GM18858 (cell line): ENCODE data around the gene MAGEC3.

Experiments
- ATAC-seq: cut with Tn5 transposase; IDR thresholded peaks from one replicate; pipeline ENCODE4 v1.9.1; 2021; ENCODE audit not compliant: unreplicated experiment

The MAGEC3 gene

DNA sequence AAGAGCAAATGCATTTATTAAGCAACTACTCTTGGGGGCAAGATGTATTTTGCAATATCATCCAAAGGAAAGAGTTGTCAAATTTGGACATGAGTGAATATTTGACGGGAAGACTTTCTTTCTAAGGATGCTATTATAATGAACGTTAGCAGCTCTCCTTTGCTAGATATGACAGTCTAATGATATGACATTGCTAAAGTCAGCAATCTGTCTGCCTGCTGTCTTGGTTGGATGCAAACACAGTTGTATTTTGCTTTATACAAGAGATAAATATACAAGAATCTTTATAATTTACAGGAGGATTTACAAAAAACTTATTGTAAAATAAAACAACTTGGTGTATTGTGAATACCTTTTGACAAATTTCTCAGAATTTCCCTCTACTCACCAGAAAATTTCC is 103.1 kb downstream of the MAGEC3 start:
- no peak for ATAC-seq

GRCh38 chrX:141945426-141945825 is 107.3 kb downstream of the MAGEC3 start:
- no peak for ATAC-seq

DNA sequence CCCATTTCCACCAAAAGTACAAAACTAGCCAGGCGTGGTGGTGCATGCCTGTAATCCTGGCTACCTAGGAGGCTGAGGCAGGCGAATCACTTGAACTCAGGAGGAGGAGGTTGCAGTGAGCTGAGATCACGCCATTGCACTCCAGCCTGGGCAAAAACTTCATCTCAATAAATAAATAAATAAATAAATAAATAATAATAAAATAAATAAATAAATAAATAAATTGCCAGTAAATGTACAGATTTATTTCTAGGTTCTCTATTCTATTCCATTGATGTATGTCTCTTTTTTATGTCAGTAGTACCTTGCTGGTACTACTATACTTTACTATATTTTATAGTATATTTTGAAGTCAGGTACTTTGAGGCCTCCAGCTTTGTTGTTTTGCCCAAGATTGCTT is 109.2 kb downstream of the MAGEC3 start:
- no peak for ATAC-seq
